H1 (cell line): Measurements from ENCODE around the gene ACSM3. TPM values are rescaled to one million over a fixed set of nuclear protein-coding genes. Genes with fewer than 3 reads are reported as not detected.

ENCODE experiments used
- CTCF ChIA-PET: fragments of 300-600 bp; sonication (Branson Sonifier 250); formaldehyde crosslinking; loops from one replicate; lab custom pipeline; 2021; ENCODE audit not compliant: partially characterized antibody; lab: Charles Lee
- POLR2A ChIA-PET: fragments of 300-600 bp; sonication (Branson Sonifier 250); formaldehyde crosslinking; loops from one replicate; lab custom pipeline; 2021; ENCODE audit warnings: inconsistent platforms; ENCODE audit not compliant: partially characterized antibody; lab: Charles Lee
- DNase-seq, 2 experiments: peaks; one replicate each; pipeline versions ENCODE4 v3.0.0 to v3.0.0-alpha.2; 2010 to 2022; ENCODE audit warnings: low spot score in 2 of 2, low read depth in 1 of 2, mixed read lengths in 1 of 2
- FAIRE-seq: peaks from 2 replicates; lab custom pipeline; 2011; peaks lifted over from hg19 to GRCh38; lab: Jason Lieb, UNC
- H2AFZ ChIP-seq: 2 replicates; pipeline ENCODE4 v1.8.1; 2012; ENCODE audit warnings: low read length, inconsistent platforms
- H2AK5ac ChIP-seq: 2 replicates; pipeline ENCODE4 v1.6.1; 2013; ENCODE audit warnings: low read depth, low read length
- H2BK120ac ChIP-seq: replicated peaks from 2 replicates; pipeline ENCODE3; 2013; ENCODE audit warnings: low read depth, low read length, inconsistent platforms
- H2BK12ac ChIP-seq: 2 replicates; pipeline ENCODE4 v1.6.1; 2013; ENCODE audit warnings: low read depth, low read length
- H2BK15ac ChIP-seq: 2 replicates; pipeline ENCODE4 v1.6.1; 2013; ENCODE audit warnings: low read length
- H2BK20ac ChIP-seq: 2 replicates; pipeline ENCODE4 v1.6.1; 2013; ENCODE audit warnings: low read length
- H2BK5ac ChIP-seq: 2 replicates; pipeline ENCODE4 v1.6.1; 2013; ENCODE audit warnings: low read depth, low read length
- H3K14ac ChIP-seq: 2 replicates; pipeline ENCODE4 v1.6.1; 2013; ENCODE audit warnings: inconsistent platforms; ENCODE audit not compliant: insufficient read length
- H3K18ac ChIP-seq: 2 replicates; pipeline ENCODE4 v1.6.1; 2013; ENCODE audit warnings: low read length; ENCODE audit errors: extremely low read depth
- H3K23ac ChIP-seq: 2 replicates; pipeline ENCODE4 v1.6.1; 2013; ENCODE audit warnings: inconsistent platforms; ENCODE audit not compliant: insufficient read length
- H3K23me2 ChIP-seq: 2 replicates; pipeline ENCODE4 v1.6.1; 2013; ENCODE audit warnings: low read depth, low read length
- H3K27ac ChIP-seq: 2 replicates; pipeline ENCODE4 v1.6.1; 2011; ENCODE audit warnings: low read depth, low read length, inconsistent platforms
- H3K27me3 ChIP-seq, 4 experiments: replicated peaks in 1 of 4; 1 replicate in 1 of 4; 2 replicates in 3 of 4; pipeline versions ENCODE4 v1.6.1 to v1.8.1; 2011 to 2013; ENCODE audit warnings: low read length in 3 of 4, mild to moderate bottlenecking in 3 of 4, inconsistent platforms in 2 of 4, mixed read lengths in 2 of 4, moderate library complexity in 1 of 4; ENCODE audit not compliant: control insufficient read depth in 3 of 4, insufficient read depth in 3 of 4; ENCODE audit errors: extremely low read depth in 1 of 4
- H3K36me3 ChIP-seq, 4 experiments: 2 replicates each; pipeline versions ENCODE4 v1.6.1 to v1.8.1; 2011 to 2013; ENCODE audit warnings: mild to moderate bottlenecking in 4 of 4, low read length in 3 of 4, moderate library complexity in 2 of 4, control low read depth in 1 of 4, inconsistent platforms in 1 of 4; ENCODE audit not compliant: insufficient read depth in 4 of 4, control insufficient read depth in 2 of 4
- H3K4ac ChIP-seq: replicated peaks from 2 replicates; pipeline ENCODE3; 2013; ENCODE audit warnings: low read length, low read depth, mixed read lengths, inconsistent platforms; ENCODE audit not compliant: insufficient read length
- H3K4me1 ChIP-seq, 4 experiments: replicated peaks in 1 of 4; 1 replicate in 1 of 4; 2 replicates in 3 of 4; pipeline versions ENCODE4 v1.6.1 to v1.8.1; 2011 to 2013; ENCODE audit warnings: low read length in 3 of 4, inconsistent platforms in 2 of 4, mixed read lengths in 1 of 4; ENCODE audit not compliant: insufficient read depth in 4 of 4, control insufficient read depth in 3 of 4
- H3K4me2 ChIP-seq, 2 experiments: 2 replicates each; pipeline versions ENCODE4 v1.6.1 to v1.8.1; 2011 to 2013; ENCODE audit warnings: low read depth in 2 of 2, low read length in 2 of 2, control low read depth in 1 of 2, inconsistent platforms in 1 of 2, mild to moderate bottlenecking in 1 of 2; ENCODE audit not compliant: insufficient read depth in 1 of 2
- H3K4me3 ChIP-seq, 4 experiments: fragments of 200-600, 300-600 bp in 1 of 4; sonication (generic), shearing (Covaris generic), sonication (Bioruptor Twin) in 1 of 4; 2 replicates each; pipeline versions ENCODE4 v1.5.1 to v1.8.1; 2011 to 2016; ENCODE audit warnings: low read length in 4 of 4, low read depth in 3 of 4, control low read depth in 2 of 4, inconsistent platforms in 2 of 4, mild to moderate bottlenecking in 2 of 4, mixed read lengths in 1 of 4, moderate library complexity in 1 of 4; ENCODE audit not compliant: insufficient read depth in 2 of 4; ENCODE audit errors: extremely low read depth in 1 of 4
- H3K56ac ChIP-seq: replicated peaks from 2 replicates; pipeline ENCODE3; 2013; ENCODE audit warnings: low read depth, mild to moderate bottlenecking, mixed read lengths, low read length, inconsistent platforms; ENCODE audit not compliant: insufficient read length
- H3K79me1 ChIP-seq: 2 replicates; pipeline ENCODE4 v1.6.1; 2013; ENCODE audit warnings: low read depth, low read length, control low read depth
- H3K79me2 ChIP-seq, 2 experiments: 2 replicates each; pipeline versions ENCODE4 v1.6.1 to v1.8.1; 2012 to 2013; ENCODE audit warnings: low read length in 2 of 2, mild to moderate bottlenecking in 2 of 2, inconsistent platforms in 1 of 2; ENCODE audit not compliant: insufficient read depth in 2 of 2, control insufficient read depth in 1 of 2
- H3K9ac ChIP-seq, 4 experiments: replicated peaks in 1 of 4; 1 replicate in 1 of 4; 2 replicates in 3 of 4; pipeline versions ENCODE4 v1.6.1 to v1.8.1; 2011 to 2013; ENCODE audit warnings: low read depth in 3 of 4, low read length in 3 of 4, control low read depth in 2 of 4, mild to moderate bottlenecking in 2 of 4, moderate library complexity in 2 of 4, inconsistent platforms in 1 of 4; ENCODE audit errors: extremely low read depth in 1 of 4
- H3K9me3 ChIP-seq, 2 experiments: 2 replicates each; pipeline versions ENCODE4 v1.6.1 to v1.8.1; 2012 to 2013; ENCODE audit warnings: mild to moderate bottlenecking in 2 of 2, moderate library complexity in 2 of 2, control low read depth in 1 of 2, inconsistent platforms in 1 of 2, low read depth in 1 of 2, low read length in 1 of 2, mixed read lengths in 1 of 2; ENCODE audit not compliant: insufficient read depth in 2 of 2
- H4K20me1 ChIP-seq, 2 experiments: replicated peaks in 1 of 2; 2 replicates each; pipeline versions ENCODE3 to v1.8.1; 2011 to 2013; ENCODE audit warnings: inconsistent platforms in 2 of 2, low read length in 2 of 2, mild to moderate bottlenecking in 1 of 2; ENCODE audit not compliant: insufficient read depth in 2 of 2, control insufficient read depth in 1 of 2
- H4K5ac ChIP-seq: 2 replicates; pipeline ENCODE4 v1.6.1; 2013; ENCODE audit warnings: low read length, low read depth, mixed read lengths, inconsistent platforms; ENCODE audit not compliant: insufficient read length
- H4K8ac ChIP-seq: 2 replicates; pipeline ENCODE4 v1.8.0; 2013; ENCODE audit warnings: mild to moderate bottlenecking, moderate library complexity, low read length, inconsistent platforms; ENCODE audit not compliant: insufficient read depth; ENCODE audit errors: extremely low read depth
- H4K91ac ChIP-seq: replicated peaks from 2 replicates; pipeline ENCODE3; 2013; ENCODE audit warnings: low read length, mixed read lengths, inconsistent platforms; ENCODE audit not compliant: insufficient read length
- CBX8 ChIP-seq: fragments of 300-800, 300-1000 bp; sonication (generic); IDR thresholded peaks from 2 replicates; pipeline ENCODE4 v1.7.1; 2016; ENCODE audit warnings: low read depth, low read length, borderline replicate concordance
- EP300 ChIP-seq, 2 experiments: IDR thresholded peaks; 1 replicate in 1 of 2; 2 replicates in 1 of 2; pipeline ENCODE4 v1.6.1; 2011 to 2012; ENCODE audit warnings: low read depth in 2 of 2, low read length in 2 of 2, mild to moderate bottlenecking in 2 of 2, borderline replicate concordance in 1 of 2, inconsistent platforms in 1 of 2, moderate library complexity in 1 of 2
- SIX5 ChIP-seq: IDR thresholded peaks from 2 replicates; pipeline ENCODE4 v1.6.1; 2011; ENCODE audit warnings: mild to moderate bottlenecking, low read depth, low read length
- TBP ChIP-seq: IDR thresholded peaks from 2 replicates; pipeline ENCODE4 v1.6.1; 2011; ENCODE audit warnings: low read depth, low read length, improper control_type of control experiment
- TEAD4 ChIP-seq: IDR thresholded peaks from 2 replicates; pipeline ENCODE4 v1.6.1; 2012; ENCODE audit warnings: low read depth, low read length, inconsistent platforms, mixed read lengths
- WGBS, 2 experiments: shearing (Covaris generic) in 1 of 2; methylation state at CpG; one replicate each; pipeline versions ENCODE4 v1.1.6 to v1.1.7; 2013 to 2015; ENCODE audit warnings: low lambda C conversion rate in 2 of 2, mixed read lengths in 2 of 2, inconsistent platforms in 1 of 2, low coverage in 1 of 2, missing lambda C conversion rate in 1 of 2; ENCODE audit not compliant: insufficient replicate concordance in 2 of 2, insufficient coverage in 1 of 2, insufficient read length in 1 of 2; ENCODE audit errors: extremely low coverage in 1 of 2, missing lambda C conversion rate in 1 of 2; 5-methylcytosine and 5-hydroxymethylcytosine counted together
- polyA plus RNA-seq, 7 experiments: library from polyadenylated mRNA; depleted of rRNA in 3 of 7; stranded (reverse) in 5 of 7; unstranded in 2 of 7; fragments of >200 nt in 5 of 7; fragments of 200-250 nt in 2 of 7; gene quantifications; 1 replicate in 5 of 7; 2 replicates in 1 of 7; 4 replicates in 1 of 7; pipeline versions ENCODE4 v1.2.1 to v1.2.3, GENCODE V29; 2011 to 2013; ENCODE audit warnings: missing spikeins in 2 of 7, mixed read lengths in 2 of 7
- total RNA-seq: library from RNA; stranded (reverse); fragmentation: NEBNext Ultra II Directional; extraction: Animal tissue kit (Norgen Biotek cat#: 25700); gene quantifications from 2 replicates; pipeline ENCODE4 v1.2.1, GENCODE V29; 2021

The ACSM3 gene
- total and polyA plus RNA-seq, 2 of the 8 experiments (the other 6 are each of a cell fraction or from before 2014, with no cell fraction given): 5.7 to 6.2 TPM

GRCh38 chr16:20846030-20846429, 82.2 kb downstream of the ACSM3 start:
- no peak overlapping the region for H3K4ac ChIP-seq
- no peaks in the 10 kb centered on the region for H3K4me1 ChIP-seq
- H2BK20ac ChIP-seq: no peak overlapping the region
- POLR2A ChIA-PET: no interaction called here
- H2BK15ac ChIP-seq: no peak overlapping the region
- no peak for FAIRE-seq
- no peak overlapping the region for H2AK5ac ChIP-seq
- H3K4me3 ChIP-seq: no peak overlapping the region
- H3K56ac ChIP-seq: no peak overlapping the region
- H3K79me2 ChIP-seq: no peaks in the 10 kb centered on the region
- no peaks in the 10 kb centered on the region for H3K79me1 ChIP-seq
- H2AFZ ChIP-seq: no peak overlapping the region
- DNase-seq: no peak
- H3K4me2 ChIP-seq: no peak overlapping the region
- H3K18ac ChIP-seq: no peak overlapping the region
- no peak overlapping the region for H3K23ac ChIP-seq
- no peak overlapping the region for H2BK12ac ChIP-seq
- CTCF ChIA-PET: interaction anchor here (0.9 to 9.6 kb wide), 6 partner anchors 16 to 258 kb away, joined by 3 to 125 read pairs (median 4); no protein-coding TSS in a partner anchor
- H3K27me3 ChIP-seq: no peaks in the 10 kb centered on the region
- no peak overlapping the region for H3K9ac ChIP-seq
- WGBS, 2 experiments: 98% methylated on average over 6 of the region's 6 CpGs; no CpG with 5 or more reads in 1 of the 2 experiments
- TF ChIP-seq SIX5 (no peak), TBP (no peak), EP300 (IDR thresholded peaks at IDR 0.05; ENCODE audit: borderline replicate concordance in 1 of 2, low read depth in 2 of 2, low read length in 2 of 2) (no peak), CBX8 (no peak), TEAD4 (no peak)
- TF ChIP-seq, all 59 proteins: peak for 0
- H2BK5ac ChIP-seq: no peak overlapping the region
- H3K9me3 ChIP-seq: no peaks in the 10 kb centered on the region
- no peak overlapping the region for H4K8ac ChIP-seq
- no peak overlapping the region for H3K14ac ChIP-seq
- no peaks in the 10 kb centered on the region for H3K23me2 ChIP-seq
- no peak overlapping the region for H3K27ac ChIP-seq
- H2BK120ac ChIP-seq: no peak overlapping the region
- no peak overlapping the region for H4K5ac ChIP-seq
- H4K20me1 ChIP-seq: peaks cover 2% of the 10 kb centered on the region in 2 experiments
- H3K36me3 ChIP-seq: peaks cover under 1 to 10% (median 2%) of the 10 kb centered on the region in 4 experiments; a peak in 3 of 8 replicates
- no peak overlapping the region for H4K91ac ChIP-seq
